Spleen (tissue), 11 donors: Measurements from ENCODE around the gene MICU1. TPM values are rescaled to one million over a fixed set of nuclear protein-coding genes. Genes with fewer than 3 reads are reported as not detected.
"Not testable (repeated sequence)": the region's sequence is repeated elsewhere in the genome, so short reads cannot be mapped to it uniquely, and the experiment has no call there.

ENCODE experiments used
- DNase-seq: peaks from one replicate; pipeline ENCODE4 v3.0.0-alpha.2; 2020
- H3K27ac ChIP-seq, 8 donors: fragments of 200-600 bp; sonication (generic) in 7 of 8; 1 replicate in 4 of 8; 2 replicates in 4 of 8; pipeline versions ENCODE4 v1.5.0 to v1.8.0; 2016 to 2021; ENCODE audit warnings: inconsistent platforms in 4 of 8, mild to moderate bottlenecking in 4 of 8, moderate library complexity in 1 of 8
- H3K27me3 ChIP-seq, 7 donors: fragments of 200-600 bp; sonication (generic) in 6 of 7; replicated peaks in 1 of 7; 1 replicate in 4 of 7; 2 replicates in 3 of 7; pipeline versions ENCODE4 v1.5.0 to v1.8.0; 2016 to 2021; ENCODE audit warnings: inconsistent platforms in 3 of 7, mild to moderate bottlenecking in 1 of 7
- H3K36me3 ChIP-seq, 6 donors: fragments of 200-600 bp; sonication (generic) in 5 of 6; 1 replicate in 4 of 6; 2 replicates in 2 of 6; pipeline versions ENCODE4 v1.5.0 to v1.8.0; 2016 to 2021; ENCODE audit warnings: inconsistent platforms in 2 of 6
- H3K4me1 ChIP-seq, 6 donors: fragments of 200-600 bp; sonication (generic) in 5 of 6; 1 replicate in 3 of 6; 2 replicates in 3 of 6; pipeline versions ENCODE4 v1.5.0 to v1.8.0; 2016 to 2021; ENCODE audit warnings: inconsistent platforms in 3 of 6
- H3K4me3 ChIP-seq, 8 donors: fragments of 200-600 bp; sonication (generic) in 7 of 8; 1 replicate in 4 of 8; 2 replicates in 4 of 8; pipeline versions ENCODE4 v1.5.0 to v1.8.0; 2016 to 2021; ENCODE audit warnings: inconsistent platforms in 4 of 8, mild to moderate bottlenecking in 4 of 8, moderate library complexity in 2 of 8
- H3K9me3 ChIP-seq, 8 donors: fragments of 200-600 bp; sonication (generic) in 7 of 8; 1 replicate in 4 of 8; 2 replicates in 4 of 8; pipeline versions ENCODE4 v1.5.0 to v1.8.0; 2016 to 2021; ENCODE audit warnings: inconsistent platforms in 4 of 8
- CTCF ChIP-seq, 11 experiments: fragments of 200-600 bp in 7 of 11; fragments of 450-650 bp in 4 of 11; sonication (generic) in 4 of 11; IDR thresholded peaks in 8 of 11; conservative IDR thresholded peaks in 3 of 11; 1 replicate in 7 of 11; 2 replicates in 4 of 11; pipeline versions ENCODE4 v1.4.0 to v1.8.0; 2016 to 2021; ENCODE audit warnings: antibody characterized with exemption in 11 of 11, inconsistent platforms in 4 of 11, mild to moderate bottlenecking in 1 of 11
- POLR2A ChIP-seq, 3 donors: fragments of 450-650 bp; IDR thresholded peaks; one replicate each; pipeline ENCODE4 v1.5.1; 2017; ENCODE audit warnings: antibody characterized with exemption in 3 of 3, mild to moderate bottlenecking in 1 of 3
- POLR2AphosphoS5 ChIP-seq, 3 donors: sonication (generic); formaldehyde crosslinking; IDR thresholded peaks; one replicate each; pipeline ENCODE4 v1.5.1; 2017; ENCODE audit warnings: antibody characterized with exemption in 3 of 3
- WGBS, 5 donors: extraction: QIAGEN DNeasy Blood & Tissue Kit in 3 of 5; methylation state at CpG; one replicate each; pipeline versions ENCODE4 v1.1.5 to v1.1.7; 2013 to 2018; 5-methylcytosine and 5-hydroxymethylcytosine counted together
- intact Hi-C: fragments of 100-400 bp; cut with DNase I; formaldehyde crosslinking; loops from one replicate; pipeline ENCODE4 v1.15.0; 2023; ENCODE audit warnings: low total_unique reads
- polyA plus RNA-seq, 3 donors: library from polyadenylated mRNA; stranded (reverse); fragments of 200-250 nt; gene quantifications; one replicate each; pipeline ENCODE4 v1.2.1, GENCODE V29; 2013
- total RNA-seq, 7 donors: library from RNA; depleted of rRNA in 3 of 7; stranded (reverse); fragments of >200 nt in 3 of 7; fragmentation: NEBNext Ultra II Directional in 4 of 7; extraction: Animal tissue kit (Norgen Biotek cat#: 25700) in 4 of 7; gene quantifications; one replicate each; pipeline versions ENCODE4 v1.1.0 to v1.2.1, GENCODE V29; 2016 to 2021
- donor health status: healthy with polysubstance abuse.
- donor health status: DM: no; HTN: no; CAD: no; lungs with moderate emphysema.
- donor health status: DM: no; HTN: no; CAD: no.
- donor health status: Bipolar disorder and iron deficiency.
- donor health status: healthy.
- donor health status: DM: no; HTN: no; CAD: no.
- donor health status: DM: yes; HTN: yes; CAD: no.

The MICU1 gene
- total and polyA plus RNA-seq, 10 donors = 16.4 to 58.4 (median 46.5) TPM

GRCh38 chr10:72407927-72408600 is 217.8 kb downstream of the MICU1 start:
- WGBS, 5 donors = 80 to 88% (median 86%) methylated on average over 7 of the region's 7 CpGs
- H3K9me3 ChIP-seq = peaks cover 0 to under 1% (median 0%) of the 10 kb centered on the region in 8 donors
- H3K4me3 ChIP-seq = no peak overlapping the region
- no peak overlapping the region for H3K27ac ChIP-seq
- intact Hi-C loops = no loop called here
- TF ChIP-seq CTCF (IDR thresholded peaks at IDR 0.05 in 8 of 11, conservative IDR thresholded peaks at IDR 0.05 in 3 of 11) (no peak), POLR2AphosphoS5 (IDR thresholded peaks at IDR 0.05) (no peak), POLR2A (IDR thresholded peaks at IDR 0.05) (no peak)
- H3K27me3 ChIP-seq = no peaks in the 10 kb centered on the region
- peaks cover 0 to 52% (median 3%) of the 10 kb centered on the region in 6 donors for H3K36me3 ChIP-seq
- no peak for DNase-seq
- H3K4me1 ChIP-seq = no peaks in the 10 kb centered on the region

- no peaks in the 10 kb centered on the region for H3K4me1 ChIP-seq
- H3K4me3 ChIP-seq = no peak overlapping the region
- peaks cover 0 to 50% (median 3%) of the 10 kb centered on the region in 6 donors for H3K36me3 ChIP-seq
- intact Hi-C loops = no loop called here
- H3K27ac ChIP-seq = no peak overlapping the region
- H3K27me3 ChIP-seq = no peaks in the 10 kb centered on the region
- WGBS, 5 donors = 82 to 87% (median 87%) methylated on average over 3 of the region's 3 CpGs
- TF ChIP-seq CTCF (IDR thresholded peaks at IDR 0.05 in 8 of 11, conservative IDR thresholded peaks at IDR 0.05 in 3 of 11) (no peak), POLR2A (IDR thresholded peaks at IDR 0.05) (no peak), POLR2AphosphoS5 (IDR thresholded peaks at IDR 0.05) (no peak)
- H3K9me3 ChIP-seq = no peaks in the 10 kb centered on the region
- DNase-seq = no peak
These were observed 218.4 kb downstream of the MICU1 start for GRCh38 chr10:72407471-72407870.

DNA sequence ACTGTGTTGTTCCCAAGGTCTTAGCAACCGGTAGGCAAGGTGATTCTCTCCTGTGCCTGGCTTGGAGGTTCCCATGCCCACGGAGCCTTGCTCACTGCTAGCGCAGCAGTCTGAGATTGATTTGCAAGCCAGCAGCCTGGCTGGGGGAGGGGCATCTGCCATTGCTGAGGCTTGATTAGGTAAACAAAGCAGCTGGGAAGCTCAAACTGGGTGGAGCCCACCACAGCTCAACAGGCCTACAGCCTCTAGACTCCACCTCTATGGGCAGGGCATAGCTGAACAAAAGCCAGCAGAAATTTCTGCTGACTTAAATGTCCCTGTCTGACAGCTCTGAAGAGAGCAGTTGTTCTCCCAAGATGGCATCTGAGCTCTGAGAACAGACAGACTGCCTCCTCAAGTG is 230.3 kb downstream of the MICU1 start:
- intact Hi-C loops = not testable (repeated sequence)

GRCh38 chr10:72392571-72392970 is 233.3 kb downstream of the MICU1 start:
- Histone ChIP-seq H3K27me3 (no peaks in the 10 kb centered on the region), H3K4me1 (no peaks in the 10 kb centered on the region), H3K27ac (no peak overlapping the region), H3K4me3 (no peak overlapping the region), H3K9me3 (no peaks in the 10 kb centered on the region), H3K36me3 (peaks cover 0 to 49% (median 0%) of the 10 kb centered on the region in 6 donors)
- 72 to 92% (median 89%) methylated on average over 1 of the region's 1 CpG for WGBS, 5 donors
- TF ChIP-seq POLR2AphosphoS5 (IDR thresholded peaks at IDR 0.05) (no peak), CTCF (IDR thresholded peaks at IDR 0.05 in 8 of 11, conservative IDR thresholded peaks at IDR 0.05 in 3 of 11) (no peak), POLR2A (IDR thresholded peaks at IDR 0.05) (no peak)
- intact Hi-C loops = no loop called here
- DNase-seq = no peak

More for the DNA sequence above, 230.3 kb downstream of the MICU1 start:
- WGBS, 5 donors = 94 to 100% (median 98%) methylated on average over 2 to 3 of the region's 3 CpGs
- not testable (repeated sequence) for H3K27me3 ChIP-seq, H3K27ac ChIP-seq, H3K4me3 ChIP-seq, H3K9me3 ChIP-seq, H3K4me1 ChIP-seq, DNase-seq
- peaks cover 0 to 42% (median 0%) of the 10 kb centered on the region in 6 donors for H3K36me3 ChIP-seq
